ENCODE data around the gene OVAAL.

DNA sequence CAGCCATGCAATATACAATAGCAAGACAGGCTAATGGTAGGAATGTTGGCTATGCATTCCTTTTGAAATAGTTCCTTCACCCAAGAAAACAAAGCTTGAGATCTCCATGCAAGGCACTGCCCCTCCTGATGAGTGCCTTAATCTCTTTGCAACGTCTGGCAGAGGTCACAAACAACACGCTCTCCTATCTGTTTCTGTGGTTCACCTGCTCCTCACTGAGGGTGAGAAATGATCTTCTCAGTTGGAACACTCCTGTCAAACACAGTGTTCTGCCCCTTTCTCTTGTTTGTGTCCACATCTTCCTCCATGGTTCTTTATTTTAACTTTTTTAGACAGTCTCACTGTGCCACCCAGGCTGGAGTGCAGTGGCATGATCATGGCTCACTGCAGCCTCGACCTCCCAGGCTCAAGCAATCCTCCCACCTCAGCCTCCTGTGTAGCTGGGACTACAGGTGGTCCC, 51.8 kb downstream of the OVAAL start:
- TF ChIP-seq POLR2A (IDR thresholded peaks at IDR 0.05; ENCODE audit: low read length): no peak
- no peak for TF ChIP-seq GATA1 (IDR thresholded peaks at IDR 0.05; ENCODE audit: low read depth, low read length)

Data from erythroblast (primary cell).